ENCODE measurements around the gene FMNL3. TPM values are rescaled to one million over a fixed set of nuclear protein-coding genes. Genes with fewer than 3 reads are reported as not detected.
A peak's percentile ranks its signal among the peaks of the same experiment; 100 is the strongest.

FMNL3 gene
- total RNA-seq, 2 donors from 2014 or later, result 17.0 to 19.7 TPM

- ATAC-seq (no peak), DNase-seq (no peak)
- Mint-ChIP-seq H3K4me1 (peaks cover 48% of the 10 kb centered on the region), H3K36me3 (ENCODE audit: low read depth) (peaks cover 2% of the 10 kb centered on the region), H3K27ac (peak overlapping the region; percentile 97), H3K4me3 (no peak overlapping the region), H3K27me3 (no peaks in the 10 kb centered on the region)
- H3K9me3 ChIP-seq (ENCODE audit: control insufficient read depth, low read length, poor library complexity, severe bottlenecking), result no peaks in the 10 kb centered on the region
Observed at GRCh38 chr12:49664167-49664566, 43.0 kb downstream of the FMNL3 start.

GRCh38 chr12:49662998-49663843 lies 44.0 kb downstream of the FMNL3 start:
- ATAC-seq (peak; percentile 97), DNase-seq (peak; percentile 33 to 61 (median 42))
- peak overlapping the region; percentile 79 for H3K4me3 Mint-ChIP-seq
- H3K36me3 Mint-ChIP-seq (ENCODE audit: low read depth), result peaks cover 2% of the 10 kb centered on the region
- H3K4me1 Mint-ChIP-seq, result peaks cover 48% of the 10 kb centered on the region
- no peaks in the 10 kb centered on the region for H3K27me3 Mint-ChIP-seq
- H3K27ac Mint-ChIP-seq, result peak overlapping the region; percentile 97
- no peaks in the 10 kb centered on the region for H3K9me3 ChIP-seq (ENCODE audit: control insufficient read depth, low read length, poor library complexity, severe bottlenecking)

DNA sequence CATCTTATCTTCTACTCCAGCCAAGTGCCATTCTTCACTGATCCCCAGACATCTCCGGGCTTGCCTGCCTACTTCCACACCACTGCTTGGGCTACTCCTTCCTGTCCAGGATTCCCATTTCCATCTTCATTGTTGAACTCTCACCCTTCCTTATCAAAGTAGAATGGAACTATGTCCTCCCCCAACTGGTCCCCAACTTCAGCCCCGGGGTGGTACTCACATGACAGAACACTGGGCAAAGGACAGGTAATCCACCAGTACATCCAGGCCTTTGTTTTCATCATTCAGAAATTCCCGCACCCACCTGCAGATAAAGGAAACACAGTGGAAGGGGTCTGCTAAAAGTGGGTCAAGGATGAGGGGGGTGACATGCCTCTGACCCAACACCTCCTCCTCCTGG lies 45.5 kb downstream of the FMNL3 start:
- no peaks in the 10 kb centered on the region for H3K9me3 ChIP-seq (ENCODE audit: control insufficient read depth, low read length, poor library complexity, severe bottlenecking)
- ATAC-seq, result no peak
- peak overlapping the region; percentile 97 for H3K27ac Mint-ChIP-seq
- peaks cover 50% of the 10 kb centered on the region for H3K4me1 Mint-ChIP-seq
- H3K4me3 Mint-ChIP-seq, result peak overlapping the region; percentile 79
- H3K36me3 Mint-ChIP-seq (ENCODE audit: low read depth), result peaks cover 9% of the 10 kb centered on the region
- DNase-seq, result no peak
- no peaks in the 10 kb centered on the region for H3K27me3 Mint-ChIP-seq

DNA sequence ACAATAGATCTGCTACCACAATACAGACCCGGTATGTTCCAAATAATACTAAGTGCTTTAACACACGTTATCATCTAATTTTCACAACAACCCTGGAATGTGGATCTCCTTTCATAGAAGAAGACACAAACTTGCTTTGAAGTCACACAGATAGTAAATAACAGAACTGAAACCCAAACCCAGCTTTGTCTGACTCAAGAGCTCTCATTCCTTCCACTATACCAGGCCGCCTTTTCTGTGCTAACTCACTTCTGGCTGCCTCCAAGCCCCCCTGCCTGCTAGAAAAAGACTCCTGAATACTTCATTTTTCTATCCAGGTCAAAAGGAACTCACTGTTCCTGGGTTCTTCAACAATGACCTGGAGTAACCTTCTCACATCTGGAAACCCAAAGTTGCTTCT lies 46.0 kb downstream of the FMNL3 start:
- no peak for DNase-seq
- peaks cover 53% of the 10 kb centered on the region for H3K4me1 Mint-ChIP-seq
- H3K4me3 Mint-ChIP-seq, result peak overlapping the region; percentile 79
- peaks cover 9% of the 10 kb centered on the region for H3K36me3 Mint-ChIP-seq (ENCODE audit: low read depth)
- H3K9me3 ChIP-seq (ENCODE audit: control insufficient read depth, low read length, poor library complexity, severe bottlenecking), result no peaks in the 10 kb centered on the region
- no peak for ATAC-seq
- H3K27ac Mint-ChIP-seq, result peak overlapping the region; percentile 97
- no peaks in the 10 kb centered on the region for H3K27me3 Mint-ChIP-seq

DNA sequence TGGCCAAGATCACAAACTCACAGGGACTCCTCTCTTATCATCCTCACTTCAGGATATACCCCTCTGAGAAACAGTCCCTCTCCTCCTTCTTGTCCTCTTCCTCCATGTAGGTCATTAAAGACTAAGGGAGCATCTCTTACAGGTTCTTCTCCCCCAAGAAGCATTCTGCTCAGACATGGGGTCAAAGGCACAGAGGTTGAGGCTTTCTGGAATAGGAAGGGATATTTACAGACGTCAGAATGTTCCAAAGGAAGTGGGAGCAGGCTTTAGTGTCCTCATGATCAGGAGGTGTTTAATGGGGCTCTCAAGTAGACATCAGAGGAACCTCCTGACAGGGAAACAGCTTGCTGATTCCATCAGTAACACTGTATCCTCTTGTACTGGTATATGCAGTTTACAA lies 47.5 kb downstream of the FMNL3 start:
- peaks cover 9% of the 10 kb centered on the region for H3K36me3 Mint-ChIP-seq (ENCODE audit: low read depth)
- H3K27ac Mint-ChIP-seq, result peak overlapping the region; percentile 3
- H3K27me3 Mint-ChIP-seq, result no peaks in the 10 kb centered on the region
- H3K9me3 ChIP-seq (ENCODE audit: control insufficient read depth, low read length, poor library complexity, severe bottlenecking), result no peaks in the 10 kb centered on the region
- no peak for DNase-seq
- peaks cover 50% of the 10 kb centered on the region for H3K4me1 Mint-ChIP-seq
- no peak overlapping the region for H3K4me3 Mint-ChIP-seq
- no peak for ATAC-seq

- ATAC-seq (no peak), DNase-seq (no peak)
- H3K36me3 Mint-ChIP-seq (ENCODE audit: low read depth), result peaks cover 13% of the 10 kb centered on the region
- no peaks in the 10 kb centered on the region for H3K9me3 ChIP-seq (ENCODE audit: control insufficient read depth, low read length, poor library complexity, severe bottlenecking)
- H3K27me3 Mint-ChIP-seq, result no peaks in the 10 kb centered on the region
- peak overlapping the region; percentile 49 for H3K27ac Mint-ChIP-seq
- H3K4me1 Mint-ChIP-seq, result peaks cover 39% of the 10 kb centered on the region
- H3K4me3 Mint-ChIP-seq, result no peak overlapping the region
Observed at GRCh38 chr12:49658276-49658675, 48.9 kb downstream of the FMNL3 start.

DNA sequence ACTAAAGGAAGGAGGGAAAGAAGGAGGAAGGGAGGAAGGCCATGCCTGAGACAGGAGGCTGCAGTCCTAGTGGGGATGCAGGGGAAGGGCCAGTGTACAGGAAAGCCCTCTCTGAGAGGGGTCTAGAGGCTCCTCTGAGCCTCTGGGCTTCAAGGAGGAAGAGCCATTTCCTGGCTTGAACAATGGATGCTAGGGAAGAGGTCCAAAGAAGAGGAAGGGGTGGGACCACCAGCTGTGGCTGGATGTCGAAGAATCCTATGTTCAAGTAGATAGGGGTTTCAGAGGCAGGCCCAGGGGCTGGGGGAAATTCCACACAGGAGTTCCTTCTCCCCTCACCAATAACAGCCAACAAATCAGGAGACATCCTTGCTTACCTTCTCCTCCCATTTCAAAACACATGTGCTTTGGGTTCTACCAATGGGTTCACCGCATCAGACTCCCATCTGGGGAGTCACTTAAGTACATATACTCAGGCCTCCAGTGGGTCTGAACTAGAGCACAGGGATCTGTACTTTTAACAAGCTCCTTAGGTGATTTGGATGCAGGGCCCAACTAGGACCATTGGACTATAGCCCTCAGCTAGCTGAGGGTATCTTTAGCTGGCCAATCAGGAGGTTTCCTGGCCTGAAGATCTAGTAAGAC lies 51.5 kb downstream of the FMNL3 start:
- H3K36me3 Mint-ChIP-seq (ENCODE audit: low read depth), result peaks cover 13% of the 10 kb centered on the region
- H3K27ac Mint-ChIP-seq, result peak overlapping the region; percentile 67

GRCh38 chr12:49654715-49655114 lies 52.5 kb downstream of the FMNL3 start:
- ATAC-seq (no peak), DNase-seq (no peak)
- no peak overlapping the region for H3K27ac Mint-ChIP-seq
- H3K9me3 ChIP-seq (ENCODE audit: control insufficient read depth, low read length, poor library complexity, severe bottlenecking), result no peaks in the 10 kb centered on the region
- H3K27me3 Mint-ChIP-seq, result no peaks in the 10 kb centered on the region
- no peak overlapping the region for H3K4me3 Mint-ChIP-seq
- H3K36me3 Mint-ChIP-seq (ENCODE audit: low read depth), result peaks cover 15% of the 10 kb centered on the region
- peaks cover 19% of the 10 kb centered on the region for H3K4me1 Mint-ChIP-seq

More for the DNA sequence above, 51.5 kb downstream of the FMNL3 start:
- no peak for ATAC-seq
- H3K4me1 Mint-ChIP-seq, result peaks cover 19% of the 10 kb centered on the region
- no peak for DNase-seq
- H3K27me3 Mint-ChIP-seq, result no peaks in the 10 kb centered on the region
- H3K4me3 Mint-ChIP-seq, result no peak overlapping the region
- no peaks in the 10 kb centered on the region for H3K9me3 ChIP-seq (ENCODE audit: control insufficient read depth, low read length, poor library complexity, severe bottlenecking)

GRCh38 chr12:49652921-49653520 lies 54.2 kb downstream of the FMNL3 start:
- no peaks in the 10 kb centered on the region for H3K9me3 ChIP-seq (ENCODE audit: control insufficient read depth, low read length, poor library complexity, severe bottlenecking)
- Mint-ChIP-seq H3K27ac (peak overlapping the region; percentile 56), H3K4me1 (peaks cover 17% of the 10 kb centered on the region), H3K36me3 (ENCODE audit: low read depth) (peaks cover 14% of the 10 kb centered on the region), H3K27me3 (no peaks in the 10 kb centered on the region), H3K4me3 (no peak overlapping the region)
- DNase-seq (no peak), ATAC-seq (no peak)

DNA sequence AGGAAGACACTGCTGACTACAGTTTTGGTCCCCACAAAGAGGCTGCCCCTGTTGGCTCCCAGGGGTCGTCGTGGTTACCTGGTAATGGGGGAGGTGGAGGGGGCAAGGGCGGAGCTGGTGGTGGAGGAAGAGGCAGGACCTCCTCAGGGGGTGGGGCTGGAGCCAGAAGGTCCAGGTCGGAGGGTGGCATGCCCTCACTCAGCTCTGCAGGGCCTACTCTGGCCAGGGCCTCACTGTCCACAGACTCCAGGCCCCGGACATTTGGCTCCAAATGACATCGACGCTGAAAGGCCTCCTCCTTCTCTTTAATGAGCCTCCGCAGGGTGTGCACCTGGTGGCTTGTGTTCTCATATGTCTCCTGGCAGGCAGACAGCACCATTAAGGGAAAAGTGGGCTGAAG lies 55.4 kb downstream of the FMNL3 start:
- no peak for DNase-seq
- no peak for ATAC-seq
- Mint-ChIP-seq H3K4me3 (no peak overlapping the region), H3K4me1 (peaks cover 14% of the 10 kb centered on the region), H3K27ac (peak overlapping the region; percentile 56), H3K36me3 (ENCODE audit: low read depth) (peaks cover 9% of the 10 kb centered on the region), H3K27me3 (no peaks in the 10 kb centered on the region)
- no peaks in the 10 kb centered on the region for H3K9me3 ChIP-seq (ENCODE audit: control insufficient read depth, low read length, poor library complexity, severe bottlenecking)

GRCh38 chr12:49649892-49650291 lies 57.3 kb downstream of the FMNL3 start:
- no peaks in the 10 kb centered on the region for H3K9me3 ChIP-seq (ENCODE audit: control insufficient read depth, low read length, poor library complexity, severe bottlenecking)
- no peaks in the 10 kb centered on the region for H3K27me3 Mint-ChIP-seq
- peaks cover 12% of the 10 kb centered on the region for H3K36me3 Mint-ChIP-seq (ENCODE audit: low read depth)
- no peak overlapping the region for H3K4me3 Mint-ChIP-seq
- H3K27ac Mint-ChIP-seq, result peak overlapping the region; percentile 90
- H3K4me1 Mint-ChIP-seq, result peaks cover 10% of the 10 kb centered on the region
- no peak for ATAC-seq
- no peak for DNase-seq

DNA sequence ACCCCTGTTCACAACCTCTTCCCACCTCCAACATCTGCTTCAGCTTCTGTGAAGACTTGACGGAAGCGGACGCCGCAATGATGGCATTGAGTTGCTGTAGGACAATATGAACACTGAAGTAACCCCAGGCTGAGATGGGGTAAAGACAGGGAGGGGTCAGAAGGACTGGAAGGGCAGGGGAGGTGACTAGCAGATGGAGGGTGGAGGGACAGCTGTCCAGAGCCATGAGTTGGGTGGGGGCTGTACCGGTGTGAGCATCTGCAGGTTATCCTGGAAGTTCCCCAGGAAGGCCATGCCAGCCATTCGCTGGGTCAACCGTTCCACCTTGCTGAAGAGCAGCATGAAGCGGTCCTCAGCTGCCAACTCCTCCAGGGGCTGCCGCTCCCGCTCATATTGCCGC lies 57.8 kb downstream of the FMNL3 start:
- ATAC-seq (no peak), DNase-seq (no peak)
- peaks cover 11% of the 10 kb centered on the region for H3K36me3 Mint-ChIP-seq (ENCODE audit: low read depth)
- no peaks in the 10 kb centered on the region for H3K9me3 ChIP-seq (ENCODE audit: control insufficient read depth, low read length, poor library complexity, severe bottlenecking)
- H3K4me1 Mint-ChIP-seq, result peaks cover 15% of the 10 kb centered on the region
- no peaks in the 10 kb centered on the region for H3K27me3 Mint-ChIP-seq
- H3K4me3 Mint-ChIP-seq, result no peak overlapping the region
- peak overlapping the region; percentile 90 for H3K27ac Mint-ChIP-seq

DNA sequence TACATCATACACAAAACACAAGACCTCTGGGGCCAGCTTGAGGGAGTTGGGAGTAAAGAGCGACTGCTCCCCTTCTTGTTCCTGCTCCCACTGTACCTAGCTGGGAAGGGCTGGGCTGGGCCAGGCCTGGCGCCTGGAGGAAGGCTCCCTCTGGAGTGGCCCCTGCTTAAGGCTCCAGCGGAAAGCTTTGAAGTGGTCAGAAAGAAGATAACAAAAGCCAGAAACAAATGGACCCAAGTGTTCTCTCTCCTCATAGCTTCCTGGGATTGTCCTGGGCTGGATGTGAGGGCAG lies 58.5 kb downstream of the FMNL3 start:
- peak overlapping the region; percentile 90 for H3K27ac Mint-ChIP-seq
- H3K9me3 ChIP-seq (ENCODE audit: control insufficient read depth, low read length, poor library complexity, severe bottlenecking), result no peaks in the 10 kb centered on the region
- peaks cover 17% of the 10 kb centered on the region for H3K4me1 Mint-ChIP-seq
- H3K27me3 Mint-ChIP-seq, result no peaks in the 10 kb centered on the region
- H3K36me3 Mint-ChIP-seq (ENCODE audit: low read depth), result peaks cover 7% of the 10 kb centered on the region
- H3K4me3 Mint-ChIP-seq, result no peak overlapping the region
- ATAC-seq, result no peak
- DNase-seq, result no peak
